Measurements from ENCODE around the gene DSC2. TPM values are rescaled to one million over a fixed set of nuclear protein-coding genes. Genes with fewer than 3 reads are reported as not detected.

DSC2 gene
- total RNA-seq, 1 experiment from 2014 or later: 22.9 TPM

DNA sequence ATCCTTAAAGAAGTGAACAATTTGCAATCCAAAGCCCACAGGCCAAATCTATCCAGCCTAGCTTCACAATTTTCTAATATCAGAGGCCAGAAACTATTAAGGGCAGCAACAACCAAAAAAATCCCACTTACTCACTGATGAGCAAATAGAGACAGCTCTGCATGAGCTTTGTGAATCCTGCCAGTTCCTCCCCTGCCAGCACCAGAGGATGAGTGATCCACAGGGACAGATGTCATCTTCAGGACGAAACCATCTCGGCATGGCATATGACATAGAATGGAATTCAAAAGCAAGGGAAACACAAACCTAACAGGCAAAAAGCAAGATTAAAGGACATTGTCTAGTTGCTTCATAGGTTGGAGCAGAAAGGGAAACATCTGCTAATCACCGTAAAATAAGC is 2.2 kb upstream of the DSC2 start:
- Histone ChIP-seq H3K4me3 (ENCODE audit: insufficient read depth, low read depth, low read length) (no peak overlapping the region), H3K27me3 (ENCODE audit: control insufficient read depth, insufficient read depth, low read length) (no peaks in the 10 kb centered on the region), H3K36me3 (replicated peaks; ENCODE audit: control insufficient read depth, insufficient read depth, low read length) (no peaks in the 10 kb centered on the region)
- no peak for DNase-seq

DNA sequence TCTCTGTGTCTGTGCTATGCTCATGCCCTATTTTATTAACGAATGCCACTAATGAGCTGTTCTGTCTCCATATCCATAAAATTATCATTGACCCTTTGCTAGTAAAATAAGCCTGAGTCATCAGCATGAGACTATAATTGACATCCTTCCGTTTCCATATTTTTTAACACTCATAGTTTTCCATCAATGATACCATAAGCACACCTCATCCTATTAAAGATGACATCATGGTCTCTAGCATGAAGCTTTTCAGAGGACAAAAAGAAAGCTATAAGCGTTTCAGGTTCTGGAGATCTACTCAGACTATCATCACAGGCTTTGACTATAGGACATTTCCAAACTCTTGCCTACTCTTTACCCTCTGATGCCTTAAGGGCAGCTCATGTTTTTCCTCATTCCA is 1.2 kb upstream of the DSC2 start:
- Histone ChIP-seq H3K4me3 (ENCODE audit: insufficient read depth, low read depth, low read length) (no peak overlapping the region), H3K27me3 (ENCODE audit: control insufficient read depth, insufficient read depth, low read length) (no peaks in the 10 kb centered on the region), H3K36me3 (replicated peaks; ENCODE audit: control insufficient read depth, insufficient read depth, low read length) (no peaks in the 10 kb centered on the region)
- DNase-seq: no peak

DNA sequence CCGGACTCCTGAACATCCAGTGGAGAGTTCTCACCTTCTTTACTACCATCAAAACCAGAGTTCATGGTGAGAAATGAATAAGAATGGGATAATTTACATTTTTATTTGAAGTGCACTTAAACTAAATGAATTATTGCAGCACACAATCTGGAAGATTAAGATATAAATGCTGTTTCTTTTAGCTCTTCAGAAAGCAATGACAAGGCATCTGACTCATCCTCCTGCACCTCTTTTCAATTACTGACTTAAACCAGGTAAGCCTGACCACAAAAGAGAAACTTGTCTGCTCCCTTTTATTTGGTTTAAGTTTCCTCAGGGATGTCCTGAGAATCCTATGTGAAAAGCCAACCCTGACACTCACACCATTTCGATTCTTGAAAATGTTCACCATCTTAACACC is 720 bp upstream of the DSC2 start:
- no peaks in the 10 kb centered on the region for H3K36me3 ChIP-seq (replicated peaks; ENCODE audit: control insufficient read depth, insufficient read depth, low read length)
- no peak for DNase-seq
- no peaks in the 10 kb centered on the region for H3K27me3 ChIP-seq (ENCODE audit: control insufficient read depth, insufficient read depth, low read length)
- no peak overlapping the region for H3K4me3 ChIP-seq (ENCODE audit: insufficient read depth, low read depth, low read length)

DNA sequence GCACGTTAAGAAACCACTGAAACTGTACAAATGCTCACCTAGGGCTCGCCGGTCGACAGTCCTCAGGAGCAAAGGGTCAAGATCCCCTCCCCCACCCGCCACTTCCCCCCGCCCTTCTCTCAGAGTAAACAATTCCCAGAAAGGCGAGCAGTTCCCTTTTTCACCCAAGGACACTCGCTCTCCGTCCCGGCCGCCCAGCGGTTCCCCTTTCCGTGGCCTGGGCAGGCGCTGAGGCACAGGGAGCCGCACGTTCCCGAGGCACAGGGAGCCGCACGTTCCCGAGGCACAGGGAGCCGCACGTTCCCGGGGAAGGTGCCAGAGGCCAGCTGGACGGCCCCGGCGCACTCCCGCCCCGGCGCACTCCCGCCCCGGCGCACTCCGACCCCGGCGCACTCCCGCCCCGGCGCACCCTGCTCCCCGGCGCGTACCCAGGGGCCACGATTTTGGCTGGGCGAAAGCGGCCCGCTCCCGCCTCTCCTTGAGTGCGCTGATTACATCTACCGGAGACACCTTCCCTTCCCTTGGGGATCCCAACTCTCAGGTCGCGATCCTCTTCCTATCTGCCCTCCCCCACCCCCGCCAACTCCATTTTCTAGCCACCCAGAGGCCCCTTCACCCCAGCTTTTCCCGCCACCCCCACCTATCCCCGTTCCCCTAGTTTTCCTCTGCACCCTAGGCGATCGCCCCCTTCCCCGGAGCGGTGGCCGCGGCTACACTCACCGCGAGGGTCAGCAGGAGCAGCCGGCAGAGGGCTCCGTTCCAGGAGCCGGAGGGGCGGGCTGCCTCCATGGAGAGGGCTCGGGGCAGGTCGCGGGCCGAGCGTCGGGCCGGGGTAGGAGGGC is 817 bp downstream of the DSC2 start:
- H3K4me3 ChIP-seq (ENCODE audit: insufficient read depth, low read depth, low read length): peak overlapping the region; percentile 74
- no peaks in the 10 kb centered on the region for H3K36me3 ChIP-seq (replicated peaks; ENCODE audit: control insufficient read depth, insufficient read depth, low read length)
- H3K27me3 ChIP-seq (ENCODE audit: control insufficient read depth, insufficient read depth, low read length): no peaks in the 10 kb centered on the region
- DNase-seq: peak; percentile 83

DNA sequence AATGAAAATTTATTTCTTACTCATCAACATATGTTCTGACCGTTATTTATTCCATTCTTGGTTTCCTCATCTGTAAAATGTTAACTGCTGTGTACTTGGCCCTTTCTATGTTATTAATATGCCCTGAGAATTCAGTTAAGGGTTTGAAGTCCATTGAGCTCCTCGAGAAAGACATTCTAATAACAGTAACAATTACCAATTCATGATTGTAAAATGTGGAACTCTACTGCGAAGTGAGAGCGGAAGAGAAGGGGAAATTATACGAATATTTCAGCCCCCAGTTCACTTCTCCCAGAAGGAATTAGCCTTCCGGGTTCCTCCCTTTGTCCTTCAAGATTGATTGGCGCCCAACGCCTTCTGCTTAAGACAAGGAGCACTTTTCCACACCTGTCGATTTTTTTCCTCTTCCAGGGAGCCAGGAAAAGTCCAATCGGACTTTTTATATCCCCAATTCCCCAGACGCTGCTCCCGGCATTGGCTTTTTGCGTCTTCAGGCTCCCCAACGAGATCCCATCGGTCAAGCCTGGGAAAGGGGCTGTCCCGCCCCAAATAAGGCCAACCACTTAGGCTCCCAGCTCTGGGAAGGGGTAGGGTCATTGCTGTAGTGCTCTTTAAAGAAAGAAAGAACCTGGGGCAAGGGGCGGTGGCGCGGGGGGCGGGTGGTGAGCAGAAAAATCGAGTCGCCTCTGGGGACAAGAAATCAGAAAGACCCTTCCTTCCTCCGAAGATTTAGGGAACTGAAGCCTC is 1.6 kb downstream of the DSC2 start:
- no peaks in the 10 kb centered on the region for H3K27me3 ChIP-seq (ENCODE audit: control insufficient read depth, insufficient read depth, low read length)
- H3K4me3 ChIP-seq (ENCODE audit: insufficient read depth, low read depth, low read length): peak overlapping the region; percentile 74
- peak; percentile 74 for DNase-seq
- H3K36me3 ChIP-seq (replicated peaks; ENCODE audit: control insufficient read depth, insufficient read depth, low read length): no peaks in the 10 kb centered on the region

DNA sequence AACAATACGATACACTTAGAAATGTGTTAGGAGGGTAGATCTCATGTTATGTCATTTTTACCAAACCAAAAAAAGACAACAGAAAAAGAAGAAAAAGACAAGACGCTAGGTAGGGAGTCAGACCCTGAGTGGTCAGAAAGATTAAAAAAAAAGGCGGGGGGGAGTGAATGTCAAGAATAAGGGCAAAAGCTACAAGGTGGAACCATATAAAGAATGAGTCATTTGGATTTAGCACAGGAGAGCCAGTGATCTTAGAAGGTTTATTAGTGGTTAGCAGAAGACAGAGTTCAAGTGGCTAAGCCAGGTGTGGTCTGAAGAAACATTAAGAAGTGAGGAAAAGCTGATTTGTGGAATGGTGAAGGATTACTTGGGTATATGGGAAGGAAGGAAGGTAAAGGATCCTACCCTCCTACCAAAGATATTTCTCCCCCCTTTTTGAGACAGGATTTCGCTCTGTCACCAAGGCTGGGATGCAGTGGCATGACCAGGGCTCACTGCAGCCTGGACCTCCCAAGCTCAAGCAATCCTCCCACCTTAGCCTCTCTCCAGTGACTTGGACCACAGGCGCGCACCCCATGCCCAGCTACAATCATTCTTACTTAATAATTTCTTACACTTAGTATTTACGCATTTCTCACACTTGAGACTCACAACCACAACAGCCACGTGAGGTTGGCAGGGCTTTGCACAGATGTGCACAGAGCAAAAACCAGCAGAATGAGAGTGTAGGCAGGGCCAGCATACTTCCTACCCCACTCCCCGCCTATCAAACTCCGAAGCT is 2.6 kb downstream of the DSC2 start:
- no peak for DNase-seq
- no peaks in the 10 kb centered on the region for H3K27me3 ChIP-seq (ENCODE audit: control insufficient read depth, insufficient read depth, low read length)
- no peaks in the 10 kb centered on the region for H3K36me3 ChIP-seq (replicated peaks; ENCODE audit: control insufficient read depth, insufficient read depth, low read length)
- H3K4me3 ChIP-seq (ENCODE audit: insufficient read depth, low read depth, low read length): no peak overlapping the region; the same call in 1 of the 2 replicates

DNA sequence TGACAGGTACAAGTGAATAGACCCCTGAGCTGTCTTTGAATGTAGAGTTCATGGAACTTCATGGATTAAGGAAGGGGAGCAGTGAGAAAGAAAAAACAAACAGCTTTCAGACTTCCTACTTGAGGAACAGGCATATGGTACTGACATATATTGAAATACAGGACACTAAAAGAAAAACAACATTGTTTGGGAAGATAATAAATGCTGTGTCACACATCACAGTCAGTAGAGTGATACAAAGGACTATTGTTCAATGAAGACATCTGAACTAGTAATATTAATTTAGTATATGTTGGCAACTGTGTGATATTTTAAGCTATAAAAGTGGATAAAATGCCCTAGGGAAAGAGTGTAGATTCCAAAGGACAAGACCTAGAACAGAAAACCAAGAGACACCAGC is 3.3 kb downstream of the DSC2 start:
- Histone ChIP-seq H3K36me3 (replicated peaks; ENCODE audit: control insufficient read depth, insufficient read depth, low read length) (no peaks in the 10 kb centered on the region), H3K27me3 (ENCODE audit: control insufficient read depth, insufficient read depth, low read length) (no peaks in the 10 kb centered on the region), H3K4me3 (ENCODE audit: insufficient read depth, low read depth, low read length) (no peak overlapping the region)
- no peak for DNase-seq

DNA sequence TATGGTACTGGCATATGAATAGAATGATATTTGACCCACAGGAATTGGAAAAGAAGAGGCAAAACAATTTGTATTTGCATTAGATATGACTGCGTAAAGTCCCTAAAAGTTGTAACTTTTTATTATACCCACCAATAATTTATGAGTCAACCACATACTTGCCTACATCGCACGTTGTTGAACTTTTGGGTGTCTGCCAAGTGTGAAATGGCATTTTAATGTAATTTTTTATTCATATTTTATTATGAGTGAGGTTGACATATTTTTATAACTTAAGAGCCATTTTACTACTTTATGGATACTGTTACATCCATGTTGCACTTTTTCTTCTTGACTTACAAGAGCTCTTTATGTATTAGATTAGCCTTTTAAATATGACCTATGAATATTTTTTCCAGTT is 4.6 kb downstream of the DSC2 start:
- Histone ChIP-seq H3K27me3 (ENCODE audit: control insufficient read depth, insufficient read depth, low read length) (no peaks in the 10 kb centered on the region), H3K36me3 (replicated peaks; ENCODE audit: control insufficient read depth, insufficient read depth, low read length) (no peaks in the 10 kb centered on the region), H3K4me3 (ENCODE audit: insufficient read depth, low read depth, low read length) (no peak overlapping the region)
- no peak for DNase-seq

DNA sequence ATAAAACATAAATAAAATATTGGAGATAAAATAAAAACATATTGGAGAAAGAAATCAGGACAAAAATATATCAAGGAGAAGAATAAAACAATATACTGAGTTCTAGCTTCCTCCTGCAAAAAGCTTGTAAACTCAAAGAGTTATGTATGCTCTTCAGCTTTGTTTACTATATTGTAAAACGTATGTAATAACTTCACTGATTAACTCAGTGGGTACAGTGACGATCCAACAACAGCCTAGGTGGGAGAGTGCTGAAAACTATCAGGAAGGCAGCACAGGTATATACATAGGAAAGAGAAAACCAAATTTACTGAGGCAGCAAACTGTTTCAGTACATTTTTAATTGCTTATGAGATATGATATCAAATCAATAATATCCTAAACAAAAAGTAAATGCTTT is 8.3 kb downstream of the DSC2 start:
- Histone ChIP-seq H3K4me3 (ENCODE audit: insufficient read depth, low read depth, low read length) (no peak overlapping the region), H3K27me3 (ENCODE audit: control insufficient read depth, insufficient read depth, low read length) (no peaks in the 10 kb centered on the region), H3K36me3 (replicated peaks; ENCODE audit: control insufficient read depth, insufficient read depth, low read length) (no peaks in the 10 kb centered on the region; the same call in 1 of the 2 replicates)
- no peak for DNase-seq

DNA sequence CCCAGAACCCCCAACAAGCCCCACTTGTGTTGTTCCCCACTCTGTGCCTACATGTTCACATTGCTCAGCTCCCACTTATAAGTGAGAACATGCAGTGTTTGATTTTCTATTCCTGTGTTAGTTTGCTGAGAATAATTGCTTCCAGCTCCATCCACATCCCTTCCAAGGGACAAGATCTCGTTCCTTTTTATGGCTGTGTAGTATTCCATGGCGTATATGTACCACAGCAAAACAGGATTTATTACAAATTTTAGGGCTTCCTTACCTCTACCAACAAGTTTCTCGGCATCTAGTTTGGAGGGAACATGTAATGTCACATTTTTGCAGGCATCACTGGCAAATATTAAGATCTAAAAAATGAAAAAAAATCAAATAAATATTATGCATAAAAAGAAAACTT is 8.9 kb downstream of the DSC2 start:
- no peak for DNase-seq
- H3K4me3 ChIP-seq (ENCODE audit: insufficient read depth, low read depth, low read length): no peak overlapping the region
- H3K27me3 ChIP-seq (ENCODE audit: control insufficient read depth, insufficient read depth, low read length): no peaks in the 10 kb centered on the region
- no peaks in the 10 kb centered on the region; the same call in 1 of the 2 replicates for H3K36me3 ChIP-seq (replicated peaks; ENCODE audit: control insufficient read depth, insufficient read depth, low read length)

DNA sequence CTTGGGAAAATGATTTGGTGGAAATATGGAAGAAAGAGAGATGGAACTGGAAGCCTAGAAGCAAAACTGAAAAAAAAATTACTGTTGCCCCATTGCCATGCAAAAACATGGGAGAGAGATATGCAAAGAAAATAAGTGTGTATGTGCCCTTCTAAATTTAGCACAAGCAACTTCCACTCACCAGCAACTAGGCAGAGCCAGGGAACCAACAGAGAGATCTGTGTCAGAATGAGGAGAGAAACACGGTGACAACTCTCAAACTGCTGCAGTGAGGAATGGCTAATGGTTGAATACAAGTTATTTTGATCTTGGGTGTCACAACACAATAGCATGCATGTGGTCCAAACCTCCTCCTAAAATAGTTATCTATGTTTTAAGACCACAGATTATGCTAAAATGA is 10.9 kb downstream of the DSC2 start:
- H3K36me3 ChIP-seq (replicated peaks; ENCODE audit: control insufficient read depth, insufficient read depth, low read length): peaks cover 2% of the 10 kb centered on the region

DNA sequence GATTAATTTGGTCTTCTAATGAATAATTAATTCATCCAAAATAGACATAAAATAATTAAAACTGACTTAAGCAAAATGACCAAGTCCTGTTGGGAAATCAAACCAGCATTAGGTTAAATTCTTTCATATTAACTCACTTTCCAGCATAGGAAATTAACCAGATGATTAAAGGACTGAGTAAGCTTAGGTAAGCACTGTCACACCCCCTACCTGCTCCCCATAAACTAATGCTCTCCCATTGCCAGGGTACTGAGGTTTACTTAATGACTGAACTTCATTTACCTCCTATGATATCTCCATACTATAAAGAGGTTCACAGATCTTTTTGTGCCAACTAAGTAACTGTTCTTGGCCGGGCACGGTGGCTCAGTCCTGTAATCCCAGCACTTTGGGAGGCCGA is 13.7 kb downstream of the DSC2 start:
- Histone ChIP-seq H3K27me3 (ENCODE audit: control insufficient read depth, insufficient read depth, low read length) (no peaks in the 10 kb centered on the region), H3K36me3 (replicated peaks; ENCODE audit: control insufficient read depth, insufficient read depth, low read length) (peaks cover 2% of the 10 kb centered on the region), H3K4me3 (ENCODE audit: insufficient read depth, low read depth, low read length) (no peak overlapping the region)
- DNase-seq: no peak

More for the DNA sequence above, 10.9 kb downstream of the DSC2 start:
- no peaks in the 10 kb centered on the region for H3K27me3 ChIP-seq (ENCODE audit: control insufficient read depth, insufficient read depth, low read length)
- no peak for DNase-seq
- no peak overlapping the region for H3K4me3 ChIP-seq (ENCODE audit: insufficient read depth, low read depth, low read length)

DNA sequence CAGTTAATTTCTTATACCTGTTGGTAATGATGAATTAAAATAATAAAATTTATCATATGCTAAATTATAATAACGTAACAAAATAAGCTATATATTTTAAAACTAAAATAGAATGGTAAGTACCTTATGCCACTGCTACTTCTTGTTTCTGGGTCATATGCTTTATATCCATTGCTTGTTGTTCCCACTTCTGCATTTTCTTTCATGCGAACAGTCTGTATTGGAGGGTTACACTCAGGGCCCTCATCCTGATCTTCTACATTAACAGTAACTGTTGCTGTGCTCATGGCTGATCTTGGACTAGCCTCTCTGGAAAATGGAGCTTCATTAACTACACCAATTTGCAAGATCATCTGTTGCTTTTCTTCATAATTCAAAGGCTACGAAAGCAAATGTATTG is 22.2 kb downstream of the DSC2 start:
- peaks cover 1% of the 10 kb centered on the region for H3K36me3 ChIP-seq (replicated peaks; ENCODE audit: control insufficient read depth, insufficient read depth, low read length)
- DNase-seq: no peak
- no peaks in the 10 kb centered on the region for H3K27me3 ChIP-seq (ENCODE audit: control insufficient read depth, insufficient read depth, low read length)
- no peak overlapping the region for H3K4me3 ChIP-seq (ENCODE audit: insufficient read depth, low read depth, low read length)

DNA sequence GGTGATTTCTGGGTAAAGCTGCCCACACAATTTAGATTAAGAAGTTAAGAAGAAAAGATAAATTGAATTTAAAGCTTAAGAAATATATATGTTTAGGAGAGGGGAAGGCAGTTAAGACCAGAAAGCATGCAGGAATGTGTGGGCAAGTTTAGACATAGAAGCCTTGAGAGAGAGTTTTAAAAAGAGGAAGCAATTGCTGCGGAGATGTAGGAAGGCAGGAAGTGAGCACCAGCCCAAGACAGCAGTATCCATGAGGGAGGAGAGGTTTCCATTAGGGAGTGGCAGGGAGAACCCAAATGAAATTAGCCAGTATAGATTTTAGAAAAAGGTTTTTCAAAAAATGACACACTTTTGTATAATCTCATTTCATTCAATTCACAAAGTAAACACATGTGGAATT is 24.3 kb downstream of the DSC2 start:
- Histone ChIP-seq H3K4me3 (ENCODE audit: insufficient read depth, low read depth, low read length) (no peak overlapping the region), H3K27me3 (ENCODE audit: control insufficient read depth, insufficient read depth, low read length) (no peaks in the 10 kb centered on the region), H3K36me3 (replicated peaks; ENCODE audit: control insufficient read depth, insufficient read depth, low read length) (peaks cover 1% of the 10 kb centered on the region)
- DNase-seq: no peak

Data from H7 (cell line).